MCF 10A (cell line): ENCODE data around the gene ARHGEF37. TPM values are rescaled to one million over a fixed set of nuclear protein-coding genes. Genes with fewer than 3 reads are reported as not detected.

ENCODE experiments used
- BruUV-seq: library from RNA; stranded (reverse); fragments of 400-500 nt; replicated peaks from 2 replicates; lab custom pipeline; 2021; lab: Mats Ljungman, UMichigan
- CTCF ChIA-PET: fragments of 300-600 bp; sonication (Branson Sonifier 250); formaldehyde crosslinking; extraction: SDS; loops from one replicate; lab custom pipeline; 2021; ENCODE audit warnings: antibody characterized with exemption, inconsistent platforms; lab: Yijun Ruan, JAX
- POLR2A ChIA-PET: fragments of 300-600, 350-650 bp; sonication (Branson Sonifier 250); formaldehyde crosslinking; extraction: SDS; loops from one replicate; lab custom pipeline; 2020; ENCODE audit warnings: antibody characterized with exemption, inconsistent platforms; lab: Yijun Ruan, JAX
- DNase-seq: peaks from one replicate; pipeline ENCODE4 v3.0.0-alpha.2; 2018; ENCODE audit not compliant: unreplicated experiment
- H3K27ac Mint-ChIP-seq: one replicate; pipeline ENCODE4 v1.8.0; 2022; ENCODE audit warnings: mild to moderate bottlenecking, low read depth, mixed read lengths; ENCODE audit not compliant: unreplicated experiment
- H3K27me3 Mint-ChIP-seq: one replicate; pipeline ENCODE4 v1.8.0; 2022; ENCODE audit warnings: mixed read lengths; ENCODE audit not compliant: insufficient read depth, unreplicated experiment
- H3K36me3 Mint-ChIP-seq: one replicate; pipeline ENCODE4 v1.8.0; 2022; ENCODE audit warnings: mild to moderate bottlenecking, moderate library complexity, mixed read lengths; ENCODE audit not compliant: insufficient read depth, unreplicated experiment
- H3K4me1 Mint-ChIP-seq: one replicate; pipeline ENCODE4 v1.8.0; 2022; ENCODE audit warnings: mixed read lengths; ENCODE audit not compliant: insufficient read depth, unreplicated experiment
- H3K4me3 Mint-ChIP-seq: one replicate; pipeline ENCODE4 v1.8.0; 2022; ENCODE audit warnings: mild to moderate bottlenecking, moderate library complexity, mixed read lengths; ENCODE audit not compliant: unreplicated experiment
- H3K9me3 Mint-ChIP-seq: one replicate; pipeline ENCODE4 v1.8.0; 2022; ENCODE audit warnings: mixed read lengths; ENCODE audit not compliant: unreplicated experiment
- intact Hi-C: fragments of 100-400 bp; cut with micrococcal nuclease; formaldehyde crosslinking; loops from 2 replicates; pipeline ENCODE4 v1.14.1; 2022
- total RNA-seq: library from RNA; stranded (reverse); gene quantifications from 2 replicates; pipeline ENCODE4 v1.2.3, GENCODE V29; 2022
- TF ChIP-seq, protein P1 (sequence below): fragments of 200-600 bp; IDR thresholded peaks from one replicate; pipeline ENCODE4 v1.8.0; 2022; ENCODE audit warnings: antibody characterized with exemption, mild to moderate bottlenecking; ENCODE audit not compliant: unreplicated experiment

ARHGEF37 gene
- total RNA-seq, 1 experiment from 2014 or later, result 3.9 TPM

DNA sequence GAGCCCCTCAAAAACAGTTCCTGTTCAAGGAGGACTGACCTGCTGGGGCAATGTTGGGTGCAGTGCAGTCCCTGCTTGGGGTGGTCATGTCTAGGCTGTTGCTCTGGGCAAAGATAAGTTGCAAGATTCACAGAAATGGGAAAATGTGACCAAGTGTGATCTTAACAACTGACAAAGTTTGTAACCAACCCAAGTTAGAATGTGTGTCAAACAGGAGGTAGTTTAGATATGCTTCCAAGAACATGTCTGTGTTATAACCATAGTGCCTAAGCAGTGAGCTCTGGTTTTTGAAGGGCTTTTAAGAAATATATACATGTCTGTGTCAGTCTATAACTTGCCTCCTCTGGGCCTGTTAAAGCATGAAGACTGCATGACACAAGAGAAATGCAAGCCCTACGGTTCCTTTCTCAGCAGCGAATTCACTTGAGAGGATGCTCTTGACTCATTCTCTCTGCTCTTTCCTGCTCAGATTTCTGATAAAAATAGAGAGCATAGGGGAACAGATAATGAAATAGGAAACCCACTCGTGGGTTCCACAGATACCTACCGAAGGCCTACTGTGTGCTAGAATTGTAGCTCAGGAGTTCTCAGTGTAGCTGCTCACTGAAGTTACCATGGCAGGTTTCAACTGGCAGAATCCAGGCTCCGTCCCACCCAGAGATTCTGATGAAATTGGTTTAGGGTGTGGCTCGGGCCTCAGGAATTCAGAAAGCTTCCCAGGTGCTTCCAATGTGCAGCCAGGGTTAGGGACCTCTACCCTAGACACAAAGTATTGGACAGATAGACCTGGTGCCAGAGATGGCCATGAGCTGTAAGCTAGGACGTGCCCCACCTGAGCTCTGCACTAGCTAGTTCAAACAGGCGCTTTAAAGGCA, 52.4 kb downstream of the ARHGEF37 start:
- H3K9me3 Mint-ChIP-seq, result no peaks in the 10 kb centered on the region
- ChIA-PET POLR2A (interaction anchor here (0.6 to 5.9 kb wide), 41 partner anchors 9 to 388 kb away, joined by 3 to 53 read pairs (median 5); partner anchors contain the start of genes ARHGEF37, CSNK1A1, HMGXB3 and PPARGC1B), CTCF (interaction anchor here (0.5 to 10.0 kb wide), 21 partner anchors 13 to 366 kb away, joined by 3 to 300 read pairs (median 4); partner anchors contain the start of genes HMGXB3, SLC26A2 and TIGD6)
- BruUV-seq, result TSS peak; percentile 77
- DNase-seq, result peak; percentile 81
- TF ChIP-seq, protein P1, sequence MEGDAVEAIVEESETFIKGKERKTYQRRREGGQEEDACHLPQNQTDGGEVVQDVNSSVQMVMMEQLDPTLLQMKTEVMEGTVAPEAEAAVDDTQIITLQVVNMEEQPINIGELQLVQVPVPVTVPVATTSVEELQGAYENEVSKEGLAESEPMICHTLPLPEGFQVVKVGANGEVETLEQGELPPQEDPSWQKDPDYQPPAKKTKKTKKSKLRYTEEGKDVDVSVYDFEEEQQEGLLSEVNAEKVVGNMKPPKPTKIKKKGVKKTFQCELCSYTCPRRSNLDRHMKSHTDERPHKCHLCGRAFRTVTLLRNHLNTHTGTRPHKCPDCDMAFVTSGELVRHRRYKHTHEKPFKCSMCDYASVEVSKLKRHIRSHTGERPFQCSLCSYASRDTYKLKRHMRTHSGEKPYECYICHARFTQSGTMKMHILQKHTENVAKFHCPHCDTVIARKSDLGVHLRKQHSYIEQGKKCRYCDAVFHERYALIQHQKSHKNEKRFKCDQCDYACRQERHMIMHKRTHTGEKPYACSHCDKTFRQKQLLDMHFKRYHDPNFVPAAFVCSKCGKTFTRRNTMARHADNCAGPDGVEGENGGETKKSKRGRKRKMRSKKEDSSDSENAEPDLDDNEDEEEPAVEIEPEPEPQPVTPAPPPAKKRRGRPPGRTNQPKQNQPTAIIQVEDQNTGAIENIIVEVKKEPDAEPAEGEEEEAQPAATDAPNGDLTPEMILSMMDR, result no peak
- no peaks in the 10 kb centered on the region for H3K27me3 Mint-ChIP-seq
- intact Hi-C loops, result loop anchor here (10.0 kb wide), 1 partner anchor 481 kb away; no protein-coding TSS in a partner anchor
- peaks cover 10% of the 10 kb centered on the region for H3K36me3 Mint-ChIP-seq
- H3K27ac Mint-ChIP-seq, result peak overlapping the region; percentile 90
- peak overlapping the region; percentile 20 for H3K4me3 Mint-ChIP-seq
- H3K4me1 Mint-ChIP-seq, result peaks cover 50% of the 10 kb centered on the region

DNA sequence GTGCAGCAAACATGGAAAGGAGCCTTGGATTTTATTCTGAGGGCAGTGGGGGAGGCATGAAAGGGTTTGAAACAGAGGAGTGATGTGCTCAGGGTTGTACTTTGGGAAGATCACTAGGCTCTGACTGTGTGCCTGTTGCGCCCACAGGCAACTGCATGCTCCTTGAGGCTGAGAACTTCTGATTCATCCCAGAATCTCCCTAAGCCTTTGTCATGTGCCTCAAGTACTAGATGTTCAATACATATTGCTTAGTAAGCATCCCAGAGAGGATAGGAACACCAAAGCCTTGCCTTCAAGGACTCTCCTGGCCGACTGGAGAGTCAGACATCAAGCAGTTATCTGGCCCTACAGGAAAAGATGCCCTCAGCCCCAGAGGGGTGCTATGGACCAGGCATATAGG, 54.1 kb downstream of the ARHGEF37 start:
- intact Hi-C loops, result loop anchor here (10.0 kb wide), 1 partner anchor 479 kb away; no protein-coding TSS in a partner anchor
- POLR2A ChIA-PET, result interaction anchor here (0.8 to 5.9 kb wide), 19 partner anchors 13 to 279 kb away, joined by 3 to 53 read pairs (median 13); partner anchors contain the start of genes ARHGEF37 and CSNK1A1
- peak overlapping the region; percentile 11 for H3K4me3 Mint-ChIP-seq
- H3K36me3 Mint-ChIP-seq, result no peaks in the 10 kb centered on the region
- BruUV-seq, result no TSS peak
- CTCF ChIA-PET, result interaction anchor here (0.5 to 10.0 kb wide), 17 partner anchors 10 to 361 kb away, joined by 3 to 300 read pairs (median 10); partner anchors contain the start of gene PPARGC1B
- peak; percentile 46 for DNase-seq
- no peaks in the 10 kb centered on the region for H3K27me3 Mint-ChIP-seq
- H3K27ac Mint-ChIP-seq, result peak overlapping the region; percentile 90
- peaks cover 50% of the 10 kb centered on the region for H3K4me1 Mint-ChIP-seq
- TF ChIP-seq, protein P1, result no peak
- H3K9me3 Mint-ChIP-seq, result no peaks in the 10 kb centered on the region

DNA sequence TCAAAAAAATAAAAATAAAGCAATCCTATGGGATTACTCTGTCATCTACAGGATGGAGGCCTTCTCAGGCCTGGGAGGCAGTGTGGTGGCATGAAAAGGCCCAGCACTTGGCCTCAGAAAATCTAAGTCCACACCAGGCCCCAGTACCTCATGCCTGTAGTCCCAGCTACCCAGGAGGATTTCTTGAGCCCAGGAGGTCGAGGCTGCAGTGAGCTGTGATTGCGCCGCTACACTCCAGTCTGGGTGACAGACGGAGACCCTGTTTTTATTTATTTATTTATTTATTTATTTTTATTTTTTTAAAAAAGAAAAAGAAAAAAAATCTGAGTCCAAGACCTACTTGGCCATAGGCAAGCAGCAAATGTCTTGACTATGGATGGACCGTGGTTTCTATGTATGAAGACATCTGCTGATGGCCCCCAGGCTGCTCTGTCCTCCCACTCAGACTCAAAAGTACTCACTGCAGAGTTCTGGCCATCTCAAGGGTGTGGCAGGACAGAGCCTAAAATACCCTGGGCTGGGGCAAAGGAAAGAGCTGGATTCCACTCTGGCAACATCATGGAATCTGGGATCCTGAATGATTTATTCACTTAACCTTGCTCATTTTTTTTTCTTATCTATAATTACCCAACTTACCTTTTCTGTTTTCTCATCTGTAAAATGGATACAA, 55.0 kb downstream of the ARHGEF37 start:
- POLR2A ChIA-PET, result interaction anchor here (0.6 to 5.9 kb wide), 24 partner anchors 10 to 361 kb away, joined by 3 to 53 read pairs (median 4); partner anchors contain the start of genes ARHGEF37, PPARGC1B and SLC26A2
- H3K27ac Mint-ChIP-seq, result no peak overlapping the region
- TF ChIP-seq, protein P1, result no peak
- no peak overlapping the region for H3K4me3 Mint-ChIP-seq
- CTCF ChIA-PET, result interaction anchor here (0.6 to 10.0 kb wide), 52 partner anchors 8 to 1978 kb away, joined by 3 to 300 read pairs (median 4); partner anchors contain the start of gene ARHGEF37
- DNase-seq, result no peak
- intact Hi-C loops, result loop anchor here (1.0 to 10.0 kb wide), 7 partner anchors 94 to 582 kb away; partner anchors contain the start of gene PPARGC1B
- H3K36me3 Mint-ChIP-seq, result no peaks in the 10 kb centered on the region
- H3K4me1 Mint-ChIP-seq, result peaks cover 50% of the 10 kb centered on the region
- H3K9me3 Mint-ChIP-seq, result no peaks in the 10 kb centered on the region
- BruUV-seq, result no TSS peak
- no peaks in the 10 kb centered on the region for H3K27me3 Mint-ChIP-seq
